ENCODE data around the gene ETFRF1. TPM values are rescaled to one million over a fixed set of nuclear protein-coding genes. Genes with fewer than 3 reads are reported as not detected.
A peak's percentile ranks its signal among the peaks of the same experiment; 100 is the strongest.

The ETFRF1 gene
- 12.3 TPM for polyA plus RNA-seq (2012; ENCODE audit: low read depth, missing spikeins)

GRCh38 chr12:25195056-25195971 is at the start of gene ETFRF1, which contains the start of gene DNAI7:
TSS of gene ETFRF1 (plus strand) at chr12:25195237. CDS start at chr12:25203957, 8,720 bp downstream.
TSS of gene DNAI7 (minus strand) at chr12:25195160. CDS start at chr12:25195078, 82 bp downstream.
- FAIRE-seq (peak; percentile 96), DNase-seq (ENCODE audit: insufficient read length, low spot score) (peak; percentile 75)
- TF ChIP-seq PAX5 (IDR thresholded peaks at IDR 0.05; ENCODE audit: insufficient read depth, low read length, severe bottlenecking) (no peak), POLR2A (IDR thresholded peaks at IDR 0.05; ENCODE audit: low read depth, low read length) (peak; percentile 70), POLR2AphosphoS5 (IDR thresholded peaks at IDR 0.05; ENCODE audit: low read depth, low read length) (peak; percentile 71), TAF1 (IDR thresholded peaks at IDR 0.05; ENCODE audit: low read depth, low read length) (no peak), POU2F2 (IDR thresholded peaks at IDR 0.05; ENCODE audit: low read depth, low read length) (peak; percentile 74; the same call in 1 of the 2 replicates), SPI1 (IDR thresholded peaks at IDR 0.05; ENCODE audit: low read depth, low read length) (no peak)

- TF ChIP-seq POLR2AphosphoS5 (IDR thresholded peaks at IDR 0.05; ENCODE audit: low read depth, low read length) = no peak
- no peak for TF ChIP-seq POLR2A (IDR thresholded peaks at IDR 0.05; ENCODE audit: low read depth, low read length)
- no peak for TF ChIP-seq PAX5 (IDR thresholded peaks at IDR 0.05; ENCODE audit: insufficient read depth, low read length, severe bottlenecking)
- TF ChIP-seq TAF1 (IDR thresholded peaks at IDR 0.05; ENCODE audit: low read depth, low read length) = no peak
- TF ChIP-seq POU2F2 (IDR thresholded peaks at IDR 0.05; ENCODE audit: low read depth, low read length) = no peak
- no peak for TF ChIP-seq SPI1 (IDR thresholded peaks at IDR 0.05; ENCODE audit: low read depth, low read length)
- no peak for FAIRE-seq
- no peak for DNase-seq (ENCODE audit: insufficient read length, low spot score)
These were observed 48.4 kb upstream of the ETFRF1 start for GRCh38 chr12:25146686-25147085.

- DNase-seq (ENCODE audit: insufficient read length, low spot score) (no peak), FAIRE-seq (no peak)
- TF ChIP-seq POLR2AphosphoS5 (IDR thresholded peaks at IDR 0.05; ENCODE audit: low read depth, low read length) = no peak
- no peak for TF ChIP-seq PAX5 (IDR thresholded peaks at IDR 0.05; ENCODE audit: insufficient read depth, low read length, severe bottlenecking)
- TF ChIP-seq POU2F2 (IDR thresholded peaks at IDR 0.05; ENCODE audit: low read depth, low read length) = no peak
- TF ChIP-seq SPI1 (IDR thresholded peaks at IDR 0.05; ENCODE audit: low read depth, low read length) = no peak
- no peak for TF ChIP-seq TAF1 (IDR thresholded peaks at IDR 0.05; ENCODE audit: low read depth, low read length)
- TF ChIP-seq POLR2A (IDR thresholded peaks at IDR 0.05; ENCODE audit: low read depth, low read length) = no peak
These were observed 43.6 kb upstream of the ETFRF1 start for GRCh38 chr12:25151476-25151875.

GRCh38 chr12:25152055-25152454 is 43.0 kb upstream of the ETFRF1 start:
- FAIRE-seq (no peak), DNase-seq (ENCODE audit: insufficient read length, low spot score) (no peak)
- no peak for TF ChIP-seq PAX5 (IDR thresholded peaks at IDR 0.05; ENCODE audit: insufficient read depth, low read length, severe bottlenecking)
- TF ChIP-seq TAF1 (IDR thresholded peaks at IDR 0.05; ENCODE audit: low read depth, low read length) = no peak
- TF ChIP-seq SPI1 (IDR thresholded peaks at IDR 0.05; ENCODE audit: low read depth, low read length) = no peak
- TF ChIP-seq POLR2A (IDR thresholded peaks at IDR 0.05; ENCODE audit: low read depth, low read length) = no peak
- TF ChIP-seq POLR2AphosphoS5 (IDR thresholded peaks at IDR 0.05; ENCODE audit: low read depth, low read length) = no peak
- no peak for TF ChIP-seq POU2F2 (IDR thresholded peaks at IDR 0.05; ENCODE audit: low read depth, low read length)

- DNase-seq (ENCODE audit: insufficient read length, low spot score) (peak; percentile 10), FAIRE-seq (peak; percentile 20)
- TF ChIP-seq SPI1 (IDR thresholded peaks at IDR 0.05; ENCODE audit: low read depth, low read length) = no peak
- no peak for TF ChIP-seq POU2F2 (IDR thresholded peaks at IDR 0.05; ENCODE audit: low read depth, low read length)
- no peak for TF ChIP-seq POLR2A (IDR thresholded peaks at IDR 0.05; ENCODE audit: low read depth, low read length)
- TF ChIP-seq PAX5 (IDR thresholded peaks at IDR 0.05; ENCODE audit: insufficient read depth, low read length, severe bottlenecking) = no peak
- no peak for TF ChIP-seq POLR2AphosphoS5 (IDR thresholded peaks at IDR 0.05; ENCODE audit: low read depth, low read length)
- no peak for TF ChIP-seq TAF1 (IDR thresholded peaks at IDR 0.05; ENCODE audit: low read depth, low read length)
These were observed 39.9 kb upstream of the ETFRF1 start for GRCh38 chr12:25155022-25155576.

GRCh38 chr12:25156061-25156460 is 39.0 kb upstream of the ETFRF1 start:
- no peak for DNase-seq (ENCODE audit: insufficient read length, low spot score)
- TF ChIP-seq POLR2AphosphoS5 (IDR thresholded peaks at IDR 0.05; ENCODE audit: low read depth, low read length) (no peak), SPI1 (IDR thresholded peaks at IDR 0.05; ENCODE audit: low read depth, low read length) (no peak), TAF1 (IDR thresholded peaks at IDR 0.05; ENCODE audit: low read depth, low read length) (no peak), POU2F2 (IDR thresholded peaks at IDR 0.05; ENCODE audit: low read depth, low read length) (no peak), POLR2A (IDR thresholded peaks at IDR 0.05; ENCODE audit: low read depth, low read length) (no peak), PAX5 (IDR thresholded peaks at IDR 0.05; ENCODE audit: insufficient read depth, low read length, severe bottlenecking) (no peak)
- FAIRE-seq = no peak

GRCh38 chr12:25162866-25163265 is 32.2 kb upstream of the ETFRF1 start:
- FAIRE-seq = no peak
- no peak for DNase-seq (ENCODE audit: insufficient read length, low spot score)
- no peak for TF ChIP-seq TAF1 (IDR thresholded peaks at IDR 0.05; ENCODE audit: low read depth, low read length)
- TF ChIP-seq POLR2A (IDR thresholded peaks at IDR 0.05; ENCODE audit: low read depth, low read length) = no peak
- no peak for TF ChIP-seq PAX5 (IDR thresholded peaks at IDR 0.05; ENCODE audit: insufficient read depth, low read length, severe bottlenecking)
- TF ChIP-seq POLR2AphosphoS5 (IDR thresholded peaks at IDR 0.05; ENCODE audit: low read depth, low read length) = no peak

GRCh38 chr12:25182765-25183164 is 12.3 kb upstream of the ETFRF1 start:
- no peak for DNase-seq (ENCODE audit: insufficient read length, low spot score)
- no peak for TF ChIP-seq PAX5 (IDR thresholded peaks at IDR 0.05; ENCODE audit: insufficient read depth, low read length, severe bottlenecking)
- TF ChIP-seq SPI1 (IDR thresholded peaks at IDR 0.05; ENCODE audit: low read depth, low read length) = no peak
- TF ChIP-seq POU2F2 (IDR thresholded peaks at IDR 0.05; ENCODE audit: low read depth, low read length) = no peak
- TF ChIP-seq TAF1 (IDR thresholded peaks at IDR 0.05; ENCODE audit: low read depth, low read length) = no peak
- TF ChIP-seq POLR2AphosphoS5 (IDR thresholded peaks at IDR 0.05; ENCODE audit: low read depth, low read length) = no peak
- no peak for TF ChIP-seq POLR2A (IDR thresholded peaks at IDR 0.05; ENCODE audit: low read depth, low read length)
- FAIRE-seq = no peak

GRCh38 chr12:25184132-25184531 is 10.9 kb upstream of the ETFRF1 start:
- no peak for TF ChIP-seq TAF1 (IDR thresholded peaks at IDR 0.05; ENCODE audit: low read depth, low read length)
- no peak for TF ChIP-seq POLR2A (IDR thresholded peaks at IDR 0.05; ENCODE audit: low read depth, low read length)
- TF ChIP-seq PAX5 (IDR thresholded peaks at IDR 0.05; ENCODE audit: insufficient read depth, low read length, severe bottlenecking) = no peak
- no peak for TF ChIP-seq SPI1 (IDR thresholded peaks at IDR 0.05; ENCODE audit: low read depth, low read length)
- TF ChIP-seq POU2F2 (IDR thresholded peaks at IDR 0.05; ENCODE audit: low read depth, low read length) = no peak
- TF ChIP-seq POLR2AphosphoS5 (IDR thresholded peaks at IDR 0.05; ENCODE audit: low read depth, low read length) = no peak

More at GRCh38 chr12:25184132-25184531, 10.9 kb upstream of the ETFRF1 start:
- FAIRE-seq (no peak), DNase-seq (ENCODE audit: insufficient read length, low spot score) (no peak)
